H9 (cell line): ENCODE results near the gene LRRC63. TPM values are rescaled to one million over a fixed set of nuclear protein-coding genes. Genes with fewer than 3 reads are reported as not detected.

Source experiments
- DNase-seq: peaks from one replicate; pipeline ENCODE4 v3.0.0-alpha.2; 2017
- H2AFZ ChIP-seq: one replicate; pipeline ENCODE4 v1.6.1; 2013; ENCODE audit warnings: mild to moderate bottlenecking, low read length, control low read depth, moderate library complexity
- H2AK5ac ChIP-seq: 2 replicates; pipeline ENCODE4 v1.6.1; 2013; ENCODE audit warnings: low read length, control low read depth, mixed read lengths; ENCODE audit not compliant: insufficient read length
- H2BK120ac ChIP-seq: one replicate; pipeline ENCODE4 v1.6.1; 2013; ENCODE audit warnings: low read depth, mild to moderate bottlenecking, low read length, control low read depth, inconsistent platforms; ENCODE audit not compliant: poor library complexity, severe bottlenecking
- H2BK12ac ChIP-seq: 2 replicates; pipeline ENCODE4 v1.6.1; 2013; ENCODE audit warnings: low read length, control low read depth, mixed read lengths, low read depth; ENCODE audit not compliant: insufficient read length
- H2BK15ac ChIP-seq: 2 replicates; pipeline ENCODE4 v1.6.1; 2013; ENCODE audit warnings: low read depth, low read length, control low read depth
- H2BK20ac ChIP-seq: one replicate; pipeline ENCODE4 v1.6.1; 2013; ENCODE audit warnings: low read depth, mild to moderate bottlenecking, low read length, control low read depth, inconsistent platforms; ENCODE audit not compliant: poor library complexity, severe bottlenecking
- H2BK5ac ChIP-seq: 2 replicates; pipeline ENCODE4 v1.6.1; 2013; ENCODE audit warnings: low read length, control low read depth, mixed read lengths; ENCODE audit not compliant: insufficient read length
- H3K14ac ChIP-seq: 2 replicates; pipeline ENCODE4 v1.6.1; 2013; ENCODE audit warnings: low read length, control low read depth; ENCODE audit not compliant: insufficient read depth
- H3K18ac ChIP-seq: 2 replicates; pipeline ENCODE4 v1.6.1; 2013; ENCODE audit warnings: low read depth, mild to moderate bottlenecking, mixed read lengths, low read length, control low read depth; ENCODE audit not compliant: insufficient read length
- H3K23ac ChIP-seq: 2 replicates; pipeline ENCODE4 v1.6.1; 2013; ENCODE audit warnings: low read length, control low read depth, mixed read lengths, low read depth; ENCODE audit not compliant: insufficient read length
- H3K23me2 ChIP-seq: 2 replicates; pipeline ENCODE4 v1.6.1; 2013; ENCODE audit warnings: low read depth, mild to moderate bottlenecking, mixed read lengths, low read length, control low read depth; ENCODE audit not compliant: insufficient read length, poor library complexity, severe bottlenecking
- H3K27ac ChIP-seq: 2 replicates; pipeline ENCODE4 v1.5.1; 2013; ENCODE audit warnings: low read length, control low read depth, mixed read lengths, low read depth; ENCODE audit not compliant: insufficient read length
- H3K27me3 ChIP-seq: 2 replicates; pipeline ENCODE4 v1.6.1; 2013; ENCODE audit warnings: low read length, control low read depth, inconsistent platforms; ENCODE audit not compliant: insufficient read depth
- H3K4ac ChIP-seq: 2 replicates; pipeline ENCODE4 v1.6.1; 2013; ENCODE audit warnings: low read depth, mild to moderate bottlenecking, control low read depth, inconsistent platforms, low read length, moderate library complexity
- H3K4me1 ChIP-seq: 2 replicates; pipeline ENCODE4 v1.6.1; 2013; ENCODE audit warnings: low read length, control low read depth, inconsistent platforms; ENCODE audit not compliant: insufficient read depth
- H3K4me2 ChIP-seq: 2 replicates; pipeline ENCODE4 v1.6.1; 2013; ENCODE audit warnings: low read length, control low read depth, mixed read lengths; ENCODE audit not compliant: insufficient read length, insufficient read depth
- H3K56ac ChIP-seq: 2 replicates; pipeline ENCODE4 v1.6.1; 2013; ENCODE audit warnings: low read depth, mild to moderate bottlenecking, mixed read lengths, low read length, control low read depth; ENCODE audit not compliant: insufficient read length
- H3K79me1 ChIP-seq: 2 replicates; pipeline ENCODE4 v1.6.1; 2013; ENCODE audit warnings: low read depth, mild to moderate bottlenecking, moderate library complexity, low read length, control low read depth, inconsistent platforms; ENCODE audit not compliant: insufficient read depth, poor library complexity, severe bottlenecking
- H3K79me2 ChIP-seq: 2 replicates; pipeline ENCODE4 v1.6.1; 2013; ENCODE audit warnings: low read length, control low read depth, inconsistent platforms; ENCODE audit not compliant: insufficient read depth
- H3K9ac ChIP-seq: 2 replicates; pipeline ENCODE4 v1.6.1; 2013; ENCODE audit warnings: low read length, control low read depth, mixed read lengths; ENCODE audit not compliant: insufficient read length; ENCODE audit errors: extremely low read depth
- H3K9me3 ChIP-seq: one replicate; pipeline ENCODE4 v1.6.1; 2013; ENCODE audit warnings: low read depth, low read length, inconsistent platforms; ENCODE audit not compliant: control insufficient read depth
- H3T11ph ChIP-seq: one replicate; pipeline ENCODE4 v1.6.1; 2013; ENCODE audit warnings: mild to moderate bottlenecking, low read length, control low read depth, inconsistent platforms
- H4K20me1 ChIP-seq: one replicate; pipeline ENCODE4 v1.6.1; 2013; ENCODE audit not compliant: control insufficient read depth, insufficient read length, insufficient read depth
- H4K5ac ChIP-seq: 2 replicates; pipeline ENCODE4 v1.6.1; 2013; ENCODE audit warnings: low read depth, mild to moderate bottlenecking, mixed read lengths, low read length, control low read depth; ENCODE audit not compliant: insufficient read length
- H4K8ac ChIP-seq: replicated peaks from 2 replicates; pipeline ENCODE4 v1.6.1; 2013; ENCODE audit warnings: low read length, control low read depth, mixed read lengths, low read depth; ENCODE audit not compliant: insufficient read length
- H4K91ac ChIP-seq: 2 replicates; pipeline ENCODE4 v1.6.1; 2013; ENCODE audit warnings: low read depth, mild to moderate bottlenecking, moderate library complexity, mixed read lengths, low read length, control low read depth; ENCODE audit not compliant: insufficient read length
- H3K27ac Mint-ChIP-seq, 3 experiments: 2 replicates in 2 of 3; 3 replicates in 1 of 3; pipeline ENCODE4 v1.8.0; 2020 to 2021; ENCODE audit warnings: mixed read lengths in 3 of 3, mild to moderate bottlenecking in 1 of 3, moderate library complexity in 1 of 3
- H3K27me3 Mint-ChIP-seq: 2 replicates; pipeline ENCODE4 v1.8.0; 2021; ENCODE audit warnings: low read depth, mild to moderate bottlenecking, moderate library complexity, mixed read lengths
- H3K36me3 Mint-ChIP-seq, 3 experiments: 2 replicates in 2 of 3; 3 replicates in 1 of 3; pipeline ENCODE4 v1.8.0; 2020 to 2021; ENCODE audit warnings: low read depth in 3 of 3, mixed read lengths in 3 of 3; ENCODE audit not compliant: insufficient read depth in 1 of 3
- H3K4me1 Mint-ChIP-seq, 2 experiments: 2 replicates each; pipeline ENCODE4 v1.8.0; 2020; ENCODE audit warnings: mixed read lengths in 2 of 2
- H3K4me3 Mint-ChIP-seq, 2 experiments: 2 replicates in 1 of 2; 3 replicates in 1 of 2; pipeline ENCODE4 v1.8.0; 2020 to 2021; ENCODE audit warnings: mild to moderate bottlenecking in 2 of 2, mixed read lengths in 2 of 2, moderate library complexity in 1 of 2
- H3K9me3 Mint-ChIP-seq, 2 experiments: 2 replicates in 1 of 2; 3 replicates in 1 of 2; pipeline ENCODE4 v1.8.0; 2020; ENCODE audit warnings: mild to moderate bottlenecking in 2 of 2, mixed read lengths in 2 of 2, moderate library complexity in 1 of 2
- WGBS: extraction: QIAGEN DNeasy Blood & Tissue Kit; methylation state at CpG from one replicate; pipeline ENCODE4 v1.1.7; 2013; ENCODE audit warnings: missing lambda C conversion rate, low lambda C conversion rate, mixed read lengths; ENCODE audit not compliant: insufficient read length; ENCODE audit errors: extremely low coverage; 5-methylcytosine and 5-hydroxymethylcytosine counted together
- total RNA-seq: library from RNA; stranded (reverse); gene quantifications from 2 replicates; pipeline ENCODE4 v1.2.1, GENCODE V29; 2021
- TF ChIP-seq, protein P1 (sequence below): fragments of 200-600 bp; sonication (generic); conservative IDR thresholded peaks from 3 replicates; pipeline ENCODE4 v1.8.0; 2021; ENCODE audit warnings: antibody characterized with exemption, mild to moderate bottlenecking

The LRRC63 gene
- total RNA-seq, 1 experiment from 2014 or later = not detected

DNA sequence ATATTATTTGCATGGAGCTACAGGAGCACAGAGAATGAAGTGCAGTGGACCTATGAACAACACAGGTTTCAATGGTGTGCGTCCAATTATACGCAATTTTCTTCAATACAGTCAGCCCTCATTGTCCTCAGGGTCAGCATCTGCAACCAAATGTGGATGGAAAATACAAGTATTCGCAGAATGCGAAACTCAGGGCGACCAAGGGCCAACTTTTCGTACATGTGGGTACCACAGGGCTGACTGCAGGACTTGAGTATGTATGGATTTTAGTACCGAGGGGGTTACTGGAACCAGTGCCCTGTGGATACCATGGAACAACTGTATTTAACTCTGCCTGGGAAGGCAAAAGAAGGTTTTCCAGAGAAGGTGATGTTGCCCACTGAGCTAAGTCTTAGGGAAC lies 40.0 kb upstream of the LRRC63 start:
- no peak overlapping the region for H3T11ph ChIP-seq
- H2AK5ac ChIP-seq = no peak overlapping the region
- H3K4me1 Mint-ChIP-seq = peaks cover 12 to 16% of the 10 kb centered on the region in 2 experiments
- no peak overlapping the region for H3K4me3 Mint-ChIP-seq
- H3K27me3 ChIP-seq = no peaks in the 10 kb centered on the region
- no peaks in the 10 kb centered on the region for H3K79me2 ChIP-seq
- H3K9me3 Mint-ChIP-seq = no peaks in the 10 kb centered on the region
- no peak overlapping the region for H3K27ac Mint-ChIP-seq
- no peak overlapping the region for H3K4ac ChIP-seq
- no peaks in the 10 kb centered on the region for H3K36me3 Mint-ChIP-seq
- no peak overlapping the region for H4K8ac ChIP-seq
- no peaks in the 10 kb centered on the region for H3K9me3 ChIP-seq
- H4K20me1 ChIP-seq = no peaks in the 10 kb centered on the region
- H3K27me3 Mint-ChIP-seq = peaks cover 28% of the 10 kb centered on the region
- no peak for DNase-seq
- TF ChIP-seq, protein P1, sequence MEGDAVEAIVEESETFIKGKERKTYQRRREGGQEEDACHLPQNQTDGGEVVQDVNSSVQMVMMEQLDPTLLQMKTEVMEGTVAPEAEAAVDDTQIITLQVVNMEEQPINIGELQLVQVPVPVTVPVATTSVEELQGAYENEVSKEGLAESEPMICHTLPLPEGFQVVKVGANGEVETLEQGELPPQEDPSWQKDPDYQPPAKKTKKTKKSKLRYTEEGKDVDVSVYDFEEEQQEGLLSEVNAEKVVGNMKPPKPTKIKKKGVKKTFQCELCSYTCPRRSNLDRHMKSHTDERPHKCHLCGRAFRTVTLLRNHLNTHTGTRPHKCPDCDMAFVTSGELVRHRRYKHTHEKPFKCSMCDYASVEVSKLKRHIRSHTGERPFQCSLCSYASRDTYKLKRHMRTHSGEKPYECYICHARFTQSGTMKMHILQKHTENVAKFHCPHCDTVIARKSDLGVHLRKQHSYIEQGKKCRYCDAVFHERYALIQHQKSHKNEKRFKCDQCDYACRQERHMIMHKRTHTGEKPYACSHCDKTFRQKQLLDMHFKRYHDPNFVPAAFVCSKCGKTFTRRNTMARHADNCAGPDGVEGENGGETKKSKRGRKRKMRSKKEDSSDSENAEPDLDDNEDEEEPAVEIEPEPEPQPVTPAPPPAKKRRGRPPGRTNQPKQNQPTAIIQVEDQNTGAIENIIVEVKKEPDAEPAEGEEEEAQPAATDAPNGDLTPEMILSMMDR = no peak
- H3K18ac ChIP-seq = no peak overlapping the region
- H2BK12ac ChIP-seq = no peak overlapping the region
- H3K56ac ChIP-seq = no peak overlapping the region
- no peak overlapping the region for H3K4me2 ChIP-seq
- H3K23ac ChIP-seq = no peak overlapping the region
- WGBS = no CpG with 5 or more reads among the region's 7 CpGs
- no peaks in the 10 kb centered on the region for H3K23me2 ChIP-seq
- no peak overlapping the region for H2BK20ac ChIP-seq
- H4K91ac ChIP-seq = no peak overlapping the region
- H2BK5ac ChIP-seq = no peak overlapping the region
- no peak overlapping the region for H3K14ac ChIP-seq
- no peak overlapping the region for H3K27ac ChIP-seq
- no peak overlapping the region for H4K5ac ChIP-seq
- no peak overlapping the region for H2BK120ac ChIP-seq
- H3K4me1 ChIP-seq = no peaks in the 10 kb centered on the region
- H2AFZ ChIP-seq = no peak overlapping the region
- H2BK15ac ChIP-seq = no peak overlapping the region
- no peak overlapping the region for H3K9ac ChIP-seq
- H3K79me1 ChIP-seq = no peaks in the 10 kb centered on the region
